Measurements from ENCODE around the gene BANK1. TPM values are rescaled to one million over a fixed set of nuclear protein-coding genes. Genes with fewer than 3 reads are reported as not detected.

The BANK1 gene
- total and polyA plus RNA-seq, 2 of the 8 experiments (the other 6 are each of a cell fraction or from before 2014, with no cell fraction given) = 0.59 to 0.93 TPM

GRCh38 chr4:101910786-101911373, 120.3 kb downstream of the BANK1 start:
- Histone ChIP-seq H3K79me2 (ENCODE audit: control insufficient read depth in 1 of 2, insufficient read depth in 2 of 2, low read length in 2 of 2) (no peaks in the 10 kb centered on the region), H3K4me2 (ENCODE audit: insufficient read depth in 1 of 2, low read depth in 2 of 2, low read length in 2 of 2) (no peak overlapping the region), H3K27ac (ENCODE audit: low read depth, low read length) (no peak overlapping the region), H4K8ac (ENCODE audit: extremely low read depth, insufficient read depth, low read length) (no peak overlapping the region), H3K79me1 (ENCODE audit: low read depth, low read length) (no peaks in the 10 kb centered on the region), H4K20me1 (replicated peaks in 1 of 2; ENCODE audit: control insufficient read depth in 1 of 2, insufficient read depth in 2 of 2, low read length in 2 of 2) (no peaks in the 10 kb centered on the region), H3K14ac (ENCODE audit: insufficient read length) (no peak overlapping the region), H4K91ac (replicated peaks; ENCODE audit: insufficient read length, low read length) (no peak overlapping the region), H3K56ac (replicated peaks; ENCODE audit: insufficient read length, low read depth, low read length) (no peak overlapping the region), H2AK5ac (ENCODE audit: low read depth, low read length) (no peak overlapping the region), H2BK5ac (ENCODE audit: low read depth, low read length) (no peak overlapping the region), H2BK120ac (replicated peaks; ENCODE audit: low read depth, low read length) (no peak overlapping the region), H2AFZ (ENCODE audit: low read length) (no peak overlapping the region), H3K23ac (ENCODE audit: insufficient read length) (no peak overlapping the region), H3K18ac (ENCODE audit: extremely low read depth, low read length) (no peak overlapping the region), H2BK12ac (ENCODE audit: low read depth, low read length) (no peak overlapping the region), H3K4me3 (ENCODE audit: extremely low read depth in 1 of 4, insufficient read depth in 2 of 4, low read depth in 3 of 4, low read length in 4 of 4) (no peak overlapping the region), H3K4ac (replicated peaks; ENCODE audit: insufficient read length, low read depth, low read length) (no peak overlapping the region), H3K23me2 (ENCODE audit: low read depth, low read length) (no peaks in the 10 kb centered on the region), H3K27me3 (replicated peaks in 1 of 4; ENCODE audit: control insufficient read depth in 3 of 4, extremely low read depth in 1 of 4, insufficient read depth in 3 of 4, low read length in 3 of 4) (no peaks in the 10 kb centered on the region), H3K4me1 (replicated peaks in 1 of 4; ENCODE audit: control insufficient read depth in 3 of 4, insufficient read depth in 4 of 4, low read length in 3 of 4) (no peaks in the 10 kb centered on the region), H4K5ac (ENCODE audit: insufficient read length, low read depth, low read length) (no peak overlapping the region), H3K9ac (replicated peaks in 1 of 4; ENCODE audit: extremely low read depth in 1 of 4, low read depth in 3 of 4, low read length in 3 of 4) (no peak overlapping the region), H3K9me3 (ENCODE audit: insufficient read depth in 2 of 2, low read depth in 1 of 2, low read length in 1 of 2) (peaks cover 2 to 4% of the 10 kb centered on the region in 2 experiments; a peak in 1 of 4 replicates), H2BK20ac (ENCODE audit: low read length) (no peak overlapping the region), H3K36me3 (ENCODE audit: control insufficient read depth in 2 of 4, insufficient read depth in 4 of 4, low read length in 3 of 4) (no peaks in the 10 kb centered on the region), H2BK15ac (ENCODE audit: low read length) (no peak overlapping the region)
- no peak for DNase-seq (ENCODE audit: low read depth in 1 of 2, low spot score in 2 of 2)
- 97% methylated on average over 4 of the region's 4 CpGs; no CpG with 5 or more reads in 1 of the 2 experiments for WGBS, 2 experiments (ENCODE audit: extremely low coverage in 1 of 2, insufficient coverage in 1 of 2, insufficient read length in 1 of 2, insufficient replicate concordance in 2 of 2, low coverage in 1 of 2, low lambda C conversion rate in 2 of 2, missing lambda C conversion rate in 1 of 2)
- POLR2A ChIA-PET (ENCODE audit: partially characterized antibody) = no interaction called here
- FAIRE-seq = no peak
- no peak for TF ChIP-seq SUZ12 (IDR thresholded peaks at IDR 0.05; ENCODE audit: low read length)
- no peak for TF ChIP-seq POLR2A (IDR thresholded peaks at IDR 0.05; ENCODE audit: control extremely low read depth in 1 of 2, low read depth in 2 of 2, low read length in 2 of 2)
- TF ChIP-seq EGR1 (IDR thresholded peaks at IDR 0.05; ENCODE audit: borderline replicate concordance, low read depth, low read length) = no peak
- TF ChIP-seq CBX5 (IDR thresholded peaks at IDR 0.05; ENCODE audit: low read depth, low read length) = no peak
- CTCF ChIA-PET (ENCODE audit: partially characterized antibody) = interaction anchor here (0.7 kb wide), 1 partner anchor 118 kb away, joined by 4 read pairs; no protein-coding TSS in a partner anchor
